Medulla oblongata (tissue), 1 donor: ENCODE results near the gene DST.

ENCODE experiments used
- DNase-seq: peaks from one replicate; pipeline ENCODE4 v3.0.0-alpha.2; 2015; ENCODE audit errors: extremely low spot score

DST gene

DNA sequence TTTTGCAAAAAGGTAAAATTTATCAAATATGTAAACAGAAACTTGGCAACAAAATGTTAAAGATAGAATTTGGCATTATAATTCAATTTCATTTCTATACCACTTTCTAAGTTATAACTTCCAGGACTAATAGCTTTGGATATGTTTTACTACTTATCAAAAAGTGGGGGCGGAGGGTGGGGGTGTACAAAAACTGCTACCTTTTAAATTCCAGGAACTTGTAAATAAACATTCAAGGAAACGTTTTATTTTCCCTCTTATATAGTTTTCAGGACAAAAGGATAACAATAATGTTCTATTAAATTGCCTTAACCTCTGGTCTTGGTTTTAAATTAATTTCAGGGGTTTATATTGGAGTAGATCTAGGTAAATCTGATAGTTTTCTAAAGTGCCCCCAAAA is 103.8 kb downstream of the DST start:
- no peak for DNase-seq

DNA sequence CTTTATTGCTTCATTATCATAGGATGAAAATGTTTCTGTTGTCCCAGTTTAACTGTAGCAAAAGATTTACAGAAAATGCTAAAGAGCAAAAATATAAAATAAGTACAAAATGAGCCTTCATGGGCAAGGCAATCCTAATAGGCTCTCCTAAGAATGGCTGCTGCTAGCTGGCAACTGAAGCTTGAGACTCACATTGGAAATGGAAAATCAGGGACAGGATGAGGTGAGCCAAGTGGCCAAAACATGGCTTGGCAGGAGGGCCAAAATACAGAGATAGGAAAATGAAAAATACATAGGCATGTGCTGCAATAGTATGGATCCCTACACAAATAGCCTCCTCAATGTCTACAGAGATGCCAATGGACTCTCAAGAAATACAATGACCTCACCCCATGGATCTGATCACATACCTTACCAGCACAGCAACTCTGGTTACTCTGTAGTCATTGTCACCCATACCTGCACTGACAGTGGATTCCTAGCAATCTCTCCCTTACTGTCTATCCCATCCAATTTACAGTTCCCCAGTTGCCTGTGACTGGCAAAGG is 105.4 kb downstream of the DST start:
- DNase-seq: no peak

DNA sequence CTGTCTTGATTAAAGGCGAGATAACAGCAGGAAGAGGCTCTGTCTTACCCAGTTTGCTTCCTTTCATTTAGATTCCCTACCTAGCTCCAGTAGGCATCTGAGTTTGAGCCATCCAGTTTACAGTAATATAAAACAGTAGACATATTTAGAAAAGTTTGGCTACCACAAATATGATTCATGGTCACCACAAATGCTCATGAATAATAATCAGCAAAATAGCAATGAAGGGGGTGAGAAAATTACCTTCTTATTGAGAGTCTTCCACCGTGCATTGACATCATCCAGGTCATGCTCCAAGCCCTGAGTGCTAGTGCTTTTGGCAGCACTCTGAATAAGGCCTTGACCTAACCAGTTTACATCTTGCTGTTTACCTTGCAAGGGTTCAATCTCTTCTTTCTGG is 106.2 kb downstream of the DST start:
- no peak for DNase-seq

DNA sequence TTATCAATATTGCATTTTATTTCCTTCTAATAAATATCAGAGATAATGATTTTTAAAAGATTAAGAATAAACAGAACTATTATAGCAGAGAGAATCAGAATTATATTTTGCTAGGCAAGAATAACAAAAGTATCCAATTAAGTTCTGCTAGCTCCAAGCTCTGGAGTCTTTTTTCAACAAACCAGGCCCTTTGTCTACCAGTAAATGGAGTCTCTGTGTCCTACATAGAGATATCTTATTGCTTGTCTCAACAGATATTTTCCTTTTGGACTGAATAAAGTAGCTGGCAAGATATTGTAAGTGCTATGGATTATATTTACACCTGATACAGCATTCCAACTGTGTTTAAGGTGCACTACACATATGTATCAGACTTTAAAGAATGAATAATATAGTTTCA is 107.1 kb downstream of the DST start:
- peak; percentile 69 for DNase-seq

DNA sequence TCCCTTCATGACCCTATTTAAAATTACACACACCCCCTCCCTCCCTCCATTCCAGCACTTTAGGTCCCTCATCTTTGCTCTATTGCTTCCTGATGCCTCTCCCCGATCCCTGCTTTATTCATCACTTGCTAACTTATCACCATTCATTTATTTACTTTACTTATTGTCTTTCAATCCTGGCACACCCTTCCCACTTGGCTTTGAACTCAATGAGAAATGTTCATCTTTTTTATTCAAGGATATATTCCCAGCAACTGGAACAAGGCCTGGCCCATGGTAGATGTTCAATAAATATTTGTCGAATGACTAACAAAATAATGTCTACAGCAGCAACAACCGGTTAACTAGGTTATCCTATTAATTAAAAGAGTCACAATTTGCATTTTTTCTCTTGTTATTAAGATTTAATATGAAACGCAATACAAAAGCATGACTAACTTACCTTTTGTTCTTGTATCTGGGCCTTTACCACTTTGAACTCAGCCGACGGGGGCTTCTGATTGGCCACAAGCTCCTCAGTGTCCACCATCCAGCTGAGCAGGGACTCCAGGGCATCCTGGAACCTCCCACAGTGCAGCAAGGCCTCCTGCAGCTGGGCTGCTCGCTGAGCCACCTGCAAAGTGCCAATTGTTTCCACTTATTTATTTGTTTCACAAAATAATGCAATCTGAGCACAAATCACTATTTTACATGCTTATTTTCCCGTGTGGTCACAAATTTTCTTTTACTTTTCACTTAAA is 107.8 kb downstream of the DST start:
- DNase-seq: no peak

DNA sequence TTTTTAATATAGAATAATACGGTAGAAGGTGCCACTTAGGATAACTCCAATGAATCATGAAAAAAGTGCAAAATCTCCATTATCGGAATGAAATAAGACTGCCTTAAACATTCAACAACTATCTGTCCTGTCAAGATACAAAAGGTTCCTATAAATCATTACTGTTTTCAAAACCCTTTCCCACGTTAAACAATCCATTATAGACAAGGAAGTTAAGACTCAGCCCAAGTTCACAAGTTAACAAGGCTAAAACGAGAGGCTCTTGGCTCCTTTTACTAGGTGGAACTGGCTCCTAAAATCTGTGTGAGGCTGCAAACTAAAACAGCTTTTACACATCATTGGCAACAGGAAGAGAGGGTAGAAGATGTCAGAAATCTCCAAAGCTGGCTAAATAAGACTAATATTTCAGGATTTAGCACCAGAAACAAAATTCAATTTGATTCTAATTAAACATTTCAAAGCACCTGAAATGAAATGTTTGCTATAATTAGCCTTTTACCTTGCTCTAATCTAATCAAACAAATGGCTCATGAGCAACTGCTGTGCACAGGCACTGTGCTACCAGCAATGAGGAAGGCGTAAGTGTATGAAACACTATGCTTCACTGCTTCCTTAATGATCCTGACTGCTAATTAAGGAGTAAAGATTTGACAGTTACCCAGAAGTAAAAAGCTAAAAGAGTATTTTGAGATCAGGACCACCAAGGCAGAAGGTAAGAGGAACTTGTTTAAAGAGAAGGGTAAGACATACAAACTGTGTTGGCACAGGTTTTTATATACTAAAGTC is 109.7 kb downstream of the DST start:
- no peak for DNase-seq

DNA sequence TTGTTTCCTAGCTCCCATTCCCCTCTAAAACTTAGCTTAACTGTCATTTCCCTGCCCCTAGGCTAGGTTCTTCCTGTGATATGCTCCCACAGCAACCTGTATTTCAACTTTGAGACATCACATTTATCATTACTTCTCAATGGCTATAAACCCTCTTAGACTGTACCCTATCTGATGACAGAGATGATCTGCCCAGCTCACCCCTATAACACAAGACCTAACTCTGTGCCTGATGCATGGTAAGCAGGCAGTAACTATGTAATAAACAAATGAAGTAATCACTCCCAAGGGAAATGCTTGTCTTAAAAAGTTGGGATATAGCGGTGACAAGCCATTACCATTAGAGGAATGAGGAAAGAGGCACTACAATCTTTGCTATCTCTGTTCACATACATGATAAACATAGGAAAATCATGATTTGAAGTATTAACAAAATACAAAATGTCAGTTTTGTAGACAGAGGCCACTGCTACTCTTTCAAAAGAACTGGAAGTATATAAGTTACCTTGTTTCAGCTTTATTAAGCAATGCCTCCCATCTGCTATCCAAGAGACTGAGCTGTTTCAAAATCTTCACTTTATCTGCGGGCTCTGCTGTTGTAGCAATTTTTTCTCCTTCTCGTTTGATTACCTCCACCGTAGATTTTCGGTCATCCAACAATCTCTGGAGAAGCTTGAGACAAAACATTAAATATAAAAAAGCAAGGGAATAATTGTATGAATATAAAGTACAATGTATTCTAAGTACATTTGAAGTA is 110.7 kb downstream of the DST start:
- DNase-seq: no peak

DNA sequence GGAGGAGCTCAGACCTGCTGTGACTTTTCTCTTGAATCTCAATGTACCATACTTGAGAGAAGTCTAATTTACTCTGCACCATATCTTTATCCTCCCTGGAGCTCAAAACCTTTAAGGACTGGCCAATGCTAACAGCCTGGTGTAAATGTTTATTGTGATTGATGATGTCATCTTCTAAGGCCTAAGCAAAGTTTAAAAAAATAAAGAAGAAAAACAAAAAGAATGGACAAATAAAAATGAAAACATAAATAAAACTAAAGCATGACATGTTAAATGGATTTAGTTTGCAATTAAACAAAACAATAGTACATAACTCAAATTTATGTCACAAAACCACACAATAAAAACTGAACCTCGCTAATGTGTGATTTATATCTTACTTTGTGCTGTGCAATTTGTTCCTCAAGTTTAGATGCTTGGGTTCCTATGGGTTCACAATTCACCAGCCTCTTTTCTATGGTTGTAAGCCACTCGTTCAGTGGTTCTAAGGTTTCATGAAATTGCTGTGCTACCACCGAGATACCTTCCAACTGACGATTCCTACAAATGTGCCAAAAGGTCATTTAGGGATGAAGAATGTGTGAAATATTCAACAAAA is 113.0 kb downstream of the DST start:
- no peak for DNase-seq

DNA sequence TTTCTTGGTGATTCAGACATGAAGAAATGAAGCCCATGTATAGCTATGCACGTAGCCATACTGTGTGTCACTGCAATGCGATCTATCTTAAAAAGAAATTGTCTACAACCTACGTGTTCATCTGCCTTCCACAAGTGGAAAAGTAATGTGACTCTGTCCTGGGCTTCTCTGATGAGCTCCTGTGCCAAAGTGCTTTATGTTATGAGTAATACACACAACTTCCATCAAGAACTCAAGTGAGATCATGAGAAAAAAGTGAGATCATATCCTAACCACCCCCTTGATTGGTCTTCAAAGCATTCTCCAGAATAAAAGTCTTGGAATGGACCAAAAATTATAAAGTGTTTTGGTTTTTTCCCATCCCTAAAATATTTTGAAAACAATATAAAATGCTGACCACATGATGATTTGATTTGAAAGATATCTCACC is 114.3 kb downstream of the DST start:
- DNase-seq: no peak

DNA sequence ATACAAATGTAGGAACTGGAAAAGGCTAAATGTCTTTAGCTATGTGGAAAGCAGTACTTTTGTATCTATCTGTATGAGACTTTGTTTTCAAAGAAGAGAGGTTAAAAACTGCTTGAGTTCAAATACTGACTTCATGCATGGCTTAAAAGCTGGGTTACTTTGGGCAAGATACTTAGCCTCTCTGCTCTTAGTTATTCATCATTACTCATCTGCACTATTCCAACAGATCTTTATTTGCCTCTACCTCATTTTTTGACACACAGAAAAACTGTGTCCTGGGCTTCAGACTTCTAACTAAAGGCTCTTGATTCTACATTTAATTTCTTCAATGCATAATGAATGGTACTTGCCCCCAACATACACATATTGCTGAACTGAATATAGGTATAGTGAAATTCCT is 114.8 kb downstream of the DST start:
- no peak for DNase-seq

DNA sequence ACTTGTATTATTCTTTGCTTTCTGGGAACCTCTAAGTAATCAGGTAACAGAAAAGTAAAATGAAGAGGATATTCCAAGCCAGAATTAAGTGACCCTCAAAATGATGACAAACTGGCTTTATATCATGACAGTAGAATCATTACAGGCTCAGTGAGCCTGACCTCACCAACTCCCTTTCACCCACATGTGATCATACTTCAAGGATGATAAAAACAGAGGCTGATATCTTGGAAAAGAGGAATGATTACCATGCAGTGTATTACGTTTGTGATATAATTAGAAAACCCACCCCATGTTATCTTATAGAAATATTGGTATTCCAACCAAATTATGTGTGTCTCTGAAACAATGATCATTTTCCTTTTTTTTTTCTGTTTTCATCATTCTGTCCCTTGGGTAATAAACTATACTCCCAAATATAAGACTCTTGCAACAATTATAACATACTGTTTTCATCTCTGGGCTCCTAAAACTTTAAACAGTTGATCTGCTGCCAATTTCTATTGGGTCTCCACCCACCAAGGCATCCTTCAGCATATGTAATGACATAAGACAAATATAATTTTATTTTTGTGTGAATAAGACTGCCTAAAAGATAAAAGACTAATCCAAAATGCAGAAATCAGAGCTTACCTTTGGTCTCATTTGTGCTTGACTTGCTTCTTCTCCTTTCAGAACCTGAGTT is 115.7 kb downstream of the DST start:
- DNase-seq: no peak

DNA sequence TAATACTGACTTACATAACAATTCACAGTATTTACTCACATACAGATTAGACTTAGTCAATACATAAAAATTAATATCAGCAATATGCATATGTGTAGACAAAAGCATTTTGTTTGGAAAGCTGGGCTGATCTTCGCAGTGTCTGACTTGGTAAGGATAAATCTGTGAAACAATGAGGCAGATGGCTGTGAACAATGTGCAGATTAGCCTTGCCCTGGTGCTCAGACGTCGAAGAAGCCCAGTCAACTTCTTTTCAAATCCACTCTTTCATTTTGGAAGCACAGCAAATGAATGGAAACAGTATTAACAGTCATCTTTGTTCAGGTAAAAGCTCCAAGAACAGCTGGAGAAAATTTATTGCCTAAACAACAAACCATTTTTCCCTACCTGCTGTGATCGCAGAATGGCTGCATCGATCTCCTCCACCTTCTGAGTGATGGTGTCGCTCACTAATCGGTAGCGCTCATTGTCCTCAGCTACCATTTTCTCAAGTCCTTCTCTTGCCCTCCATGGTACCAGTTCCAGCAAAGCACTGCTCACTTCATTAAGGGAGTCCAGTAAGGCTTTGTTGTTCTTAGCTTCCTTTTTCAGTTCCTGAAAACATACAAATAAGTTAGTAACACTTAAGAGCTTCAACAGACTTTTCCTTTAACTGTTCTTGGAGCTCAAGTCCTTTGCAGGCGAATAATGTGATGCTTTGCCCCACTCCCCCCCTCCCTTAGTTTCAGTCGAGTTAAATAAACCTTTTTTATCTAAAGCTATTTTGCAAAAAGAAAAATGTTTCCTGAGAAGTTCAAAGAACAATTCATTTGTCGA is 116.5 kb downstream of the DST start:
- DNase-seq: peak; percentile 27

DNA sequence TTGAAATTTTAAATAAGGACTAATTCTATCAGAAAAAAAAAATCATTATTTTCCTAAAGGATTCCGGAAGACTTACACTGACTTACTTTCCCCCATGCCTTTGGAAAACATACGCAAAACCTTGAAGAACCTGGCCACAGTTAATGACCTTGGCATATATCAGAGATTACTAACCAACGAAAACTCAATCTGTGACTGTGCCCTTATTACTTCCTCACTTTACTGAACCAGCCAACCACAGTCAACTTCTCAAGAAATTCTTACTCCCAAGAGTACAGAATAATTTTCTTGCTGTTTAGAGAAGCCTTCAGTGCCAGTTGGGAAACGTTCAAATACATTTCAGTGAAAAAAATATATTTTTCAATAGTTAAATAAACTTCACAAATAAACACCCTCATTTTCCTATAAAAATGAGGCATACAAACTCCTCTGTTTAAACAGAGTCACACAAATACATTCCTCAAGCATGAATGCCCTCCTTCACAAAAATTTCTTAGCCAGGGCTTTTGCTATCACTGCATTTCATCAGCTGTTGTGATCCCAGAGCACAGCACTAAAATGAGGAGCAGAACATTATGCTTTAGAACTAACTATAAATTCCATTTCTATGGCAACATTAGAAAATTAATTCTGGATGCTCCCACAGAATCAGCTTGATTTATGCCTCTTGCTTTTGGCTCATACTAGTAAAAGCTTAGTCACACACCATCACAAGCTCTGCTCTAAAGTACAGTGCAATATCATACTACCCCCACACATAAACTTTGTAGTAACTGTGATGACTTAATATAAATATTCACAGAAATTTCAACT is 117.6 kb downstream of the DST start:
- DNase-seq: peak; percentile 26

DNA sequence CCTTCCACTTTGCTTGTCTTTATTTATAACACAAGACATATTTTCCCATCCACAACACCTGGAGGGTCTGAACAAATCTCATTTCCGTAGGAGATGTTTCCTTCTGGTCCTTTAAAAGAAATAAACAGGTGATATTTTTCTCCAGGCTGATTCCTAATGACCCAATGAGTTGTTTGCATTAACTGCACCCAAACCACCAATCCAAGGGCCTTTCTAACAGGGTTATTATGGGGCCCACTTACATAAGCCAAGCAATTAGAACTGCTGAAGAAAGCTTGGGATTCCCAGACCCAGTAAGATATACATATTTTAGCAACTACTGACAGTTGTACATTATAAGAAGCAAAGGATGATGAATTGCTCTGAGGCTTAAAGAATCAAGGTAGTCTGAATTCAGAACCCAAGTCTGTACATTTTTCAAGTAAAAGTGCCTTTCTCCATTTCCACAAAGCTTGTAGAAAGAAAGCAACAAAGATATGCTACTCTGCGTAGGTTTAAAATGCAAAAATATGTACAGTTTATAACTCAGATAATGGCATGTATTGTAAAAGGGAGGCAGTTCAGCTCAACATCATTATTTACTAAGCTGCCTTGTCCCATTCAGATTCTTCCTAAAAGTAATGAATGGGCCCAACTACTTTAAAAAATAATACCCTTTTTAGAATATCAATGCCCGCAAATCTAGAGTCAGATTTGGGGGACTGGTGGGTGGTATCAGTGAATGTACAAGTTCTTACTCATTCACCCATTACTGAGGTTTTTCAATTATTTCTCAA is 120.0 kb downstream of the DST start:
- no peak for DNase-seq

DNA sequence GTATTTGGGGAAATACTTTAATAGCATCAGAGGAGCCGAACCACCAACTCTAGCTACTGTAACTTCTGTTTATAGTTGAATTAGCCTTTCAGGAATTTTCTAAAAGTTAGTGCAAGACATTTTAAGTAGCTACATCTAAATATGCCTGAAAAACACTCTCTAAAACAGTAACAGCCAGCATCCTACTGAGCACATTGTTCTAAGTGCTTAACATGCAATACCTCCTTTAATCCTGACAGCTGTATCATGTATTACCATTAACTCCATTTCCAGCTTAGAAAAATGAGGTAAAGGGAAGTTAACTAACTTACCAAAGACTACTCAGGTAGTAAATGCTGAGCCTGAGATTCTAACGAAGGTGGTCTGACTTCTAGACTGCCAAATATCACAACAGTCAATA is 120.7 kb downstream of the DST start:
- no peak for DNase-seq

DNA sequence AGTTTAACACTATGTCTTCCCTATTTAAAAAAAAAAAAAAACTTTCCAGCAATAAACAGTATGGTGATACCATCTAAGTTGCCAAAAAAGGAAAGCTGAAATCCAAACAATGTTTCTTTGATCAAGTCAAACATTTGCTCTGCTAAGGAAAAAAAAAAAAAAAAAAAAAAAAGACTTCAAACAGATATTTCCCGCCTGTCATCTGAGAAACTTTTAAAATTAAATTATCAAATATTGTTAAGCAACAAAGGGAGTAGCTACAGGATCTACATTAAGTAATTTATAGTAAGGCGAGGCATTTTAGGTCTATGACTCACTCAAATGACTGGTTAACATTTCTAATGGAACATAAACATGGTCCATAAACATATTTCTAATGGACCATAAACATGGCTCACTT is 121.2 kb downstream of the DST start:
- DNase-seq: no peak

DNA sequence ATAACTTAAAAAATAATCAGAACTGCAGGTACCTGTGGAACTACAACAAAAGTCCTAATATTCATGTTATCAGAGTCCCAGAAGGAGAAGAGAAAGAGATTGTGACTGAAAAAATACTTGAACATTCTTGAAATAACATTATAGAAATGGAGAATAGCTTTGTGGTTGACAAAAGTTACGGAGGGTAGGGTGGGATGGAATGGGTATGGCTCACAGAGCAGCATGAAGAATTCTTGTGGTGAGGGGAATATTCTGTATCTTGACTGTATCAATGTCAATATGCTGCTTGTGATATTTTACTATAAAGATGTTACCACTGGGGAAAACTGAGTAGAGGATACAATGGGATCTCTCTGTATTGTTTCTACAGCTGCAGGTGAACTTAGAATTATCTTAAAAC is 122.5 kb downstream of the DST start:
- DNase-seq: no peak

DNA sequence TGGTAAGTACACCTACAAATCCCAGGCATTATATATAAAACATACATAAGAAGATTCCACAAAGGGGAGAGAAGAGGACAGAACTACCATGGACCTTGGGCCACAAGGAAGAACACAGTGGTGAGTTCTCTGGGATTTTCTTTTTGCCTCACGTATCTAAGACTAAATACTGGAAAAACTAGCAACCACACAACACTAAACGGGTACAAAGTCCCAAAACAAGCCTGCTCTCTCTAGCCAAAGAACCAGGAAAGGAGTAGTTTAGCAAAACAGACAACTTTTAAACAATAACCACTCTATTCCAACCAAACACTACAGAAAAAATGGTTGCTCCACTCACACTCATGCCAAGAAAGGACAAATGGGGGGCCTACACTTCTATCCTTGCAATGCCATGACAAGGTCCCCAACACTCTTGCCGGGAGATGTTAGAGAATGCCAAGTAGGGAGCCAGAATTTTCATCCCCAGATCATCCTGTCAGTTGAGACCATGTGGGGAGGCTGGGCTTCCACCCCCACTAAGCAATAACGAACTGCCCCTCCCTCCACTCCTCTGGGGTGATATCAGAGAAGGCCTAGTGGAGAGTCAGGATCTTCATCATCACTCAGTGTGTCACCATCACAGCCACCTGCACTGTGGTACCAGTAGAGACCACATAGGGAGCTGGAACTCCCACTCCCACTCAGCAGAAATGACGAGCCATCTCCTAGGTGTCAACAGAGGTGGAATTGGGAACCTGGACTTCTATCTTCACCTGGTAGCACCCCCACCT is 123.5 kb downstream of the DST start:
- DNase-seq: no peak
